ENCODE measurements around the gene ATL3. TPM values are rescaled to one million over a fixed set of nuclear protein-coding genes. Genes with fewer than 3 reads are reported as not detected.
"Not testable (repeated sequence)": the region's sequence is repeated elsewhere in the genome, so short reads cannot be mapped to it uniquely, and the experiment has no call there.

Gene ATL3
- total and polyA plus RNA-seq, 8 donors, result 5.7 to 99.3 (median 23.7) TPM

GRCh38 chr11:63629426-63629825, 41.8 kb downstream of the ATL3 start:
- H3K4me3 ChIP-seq, result no peak overlapping the region
- 93 to 98% (median 96%) methylated on average over 3 of the region's 3 CpGs for WGBS, 5 donors
- H3K9me3 ChIP-seq, result no peaks in the 10 kb centered on the region
- DNase-seq, result no peak
- H3K4me1 ChIP-seq, result peaks cover 6 to 35% (median 18%) of the 10 kb centered on the region in 4 donors
- intact Hi-C loops (cut with DNase I; ENCODE audit: low total_unique reads), result no loop called here
- peaks cover 40 to 68% (median 64%) of the 10 kb centered on the region in 4 donors for H3K36me3 ChIP-seq
- TF ChIP-seq EP300 (IDR thresholded peaks at IDR 0.05) (no peak), POLR2AphosphoS5 (IDR thresholded peaks at IDR 0.05) (no peak), POLR2A (IDR thresholded peaks at IDR 0.05) (no peak), CTCF (IDR thresholded peaks at IDR 0.05) (no peak)
- H3K27me3 ChIP-seq, result no peaks in the 10 kb centered on the region
- H3K27ac ChIP-seq, result no peak overlapping the region

- intact Hi-C loops (cut with DNase I; ENCODE audit: low total_unique reads), result no loop called here
- peaks cover 3 to 11% (median 10%) of the 10 kb centered on the region in 4 donors for H3K36me3 ChIP-seq
- H3K4me3 ChIP-seq, result no peak overlapping the region
- no peak for DNase-seq
- H3K9me3 ChIP-seq, result no peaks in the 10 kb centered on the region
- TF ChIP-seq POLR2A (IDR thresholded peaks at IDR 0.05), result no peak
- no peak for TF ChIP-seq POLR2AphosphoS5 (IDR thresholded peaks at IDR 0.05)
- no peak for TF ChIP-seq CTCF (IDR thresholded peaks at IDR 0.05)
- no peak for TF ChIP-seq EP300 (IDR thresholded peaks at IDR 0.05)
- WGBS, 5 donors, result 48 to 58% (median 52%) methylated on average over 7 of the region's 7 CpGs
- H3K27me3 ChIP-seq, result no peaks in the 10 kb centered on the region
- peak overlapping the region in 2 of 5 donors; percentile 14 to 50 for H3K27ac ChIP-seq
- peaks cover 13 to 56% (median 35%) of the 10 kb centered on the region in 4 donors for H3K4me1 ChIP-seq
These were observed 47.5 kb downstream of the ATL3 start for GRCh38 chr11:63623513-63624140.

- 23 to 31% (median 28%) methylated on average over 2 of the region's 2 CpGs for WGBS, 5 donors
- H3K27me3 ChIP-seq, result no peaks in the 10 kb centered on the region
- H3K4me1 ChIP-seq, result peaks cover 2 to 47% (median 31%) of the 10 kb centered on the region in 4 donors
- H3K9me3 ChIP-seq, result no peaks in the 10 kb centered on the region
- H3K36me3 ChIP-seq, result no peaks in the 10 kb centered on the region
- TF ChIP-seq POLR2AphosphoS5 (IDR thresholded peaks at IDR 0.05) (peak in 1 of 3 donors; percentile 57), EP300 (IDR thresholded peaks at IDR 0.05) (no peak)
- no peak overlapping the region for H3K4me3 ChIP-seq
- intact Hi-C loops (cut with DNase I; ENCODE audit: low total_unique reads), result no loop called here
- peak overlapping the region in 1 of 5 donors; percentile 14 for H3K27ac ChIP-seq
- DNase-seq, result peak; percentile 42 to 47
These were observed 48.9 kb downstream of the ATL3 start for GRCh38 chr11:63622323-63622722.

GRCh38 chr11:63621071-63621470, 50.1 kb downstream of the ATL3 start:
- Histone ChIP-seq H3K27me3 (no peaks in the 10 kb centered on the region), H3K36me3 (no peaks in the 10 kb centered on the region), H3K4me1 (peaks cover 0 to 41% (median 27%) of the 10 kb centered on the region in 4 donors), H3K27ac (peak overlapping the region in 3 of 5 donors; percentile 7 to 34 (median 27)), H3K4me3 (no peak overlapping the region), H3K9me3 (no peaks in the 10 kb centered on the region)
- 63 to 92% (median 76%) methylated on average over 1 of the region's 1 CpG for WGBS, 5 donors
- intact Hi-C loops (cut with DNase I; ENCODE audit: low total_unique reads), result no loop called here
- DNase-seq, result peak in 1 of 2 donors; percentile 34
- no peak for TF ChIP-seq CTCF (IDR thresholded peaks at IDR 0.05)
- no peak for TF ChIP-seq POLR2A (IDR thresholded peaks at IDR 0.05)
- no peak for TF ChIP-seq POLR2AphosphoS5 (IDR thresholded peaks at IDR 0.05)
- TF ChIP-seq EP300 (IDR thresholded peaks at IDR 0.05), result no peak

- H3K36me3 ChIP-seq, result no peaks in the 10 kb centered on the region
- H3K4me1 ChIP-seq, result peaks cover 0 to 41% (median 27%) of the 10 kb centered on the region in 4 donors
- peak overlapping the region in 2 of 5 donors; percentile 27 to 48 for H3K27ac ChIP-seq
- intact Hi-C loops (cut with DNase I; ENCODE audit: low total_unique reads), result no loop called here
- H3K9me3 ChIP-seq, result no peaks in the 10 kb centered on the region
- DNase-seq, result no peak
- H3K4me3 ChIP-seq, result no peak overlapping the region
- 18 to 54% (median 40%) methylated on average over 6 of the region's 6 CpGs for WGBS, 5 donors
- no peaks in the 10 kb centered on the region for H3K27me3 ChIP-seq
- no peak for TF ChIP-seq EP300 (IDR thresholded peaks at IDR 0.05)
- TF ChIP-seq POLR2A (IDR thresholded peaks at IDR 0.05), result no peak
- TF ChIP-seq CTCF (IDR thresholded peaks at IDR 0.05), result no peak
- no peak for TF ChIP-seq POLR2AphosphoS5 (IDR thresholded peaks at IDR 0.05)
These were observed 51.2 kb downstream of the ATL3 start for GRCh38 chr11:63619967-63620366.

- H3K9me3 ChIP-seq; intact Hi-C loops (cut with DNase I; ENCODE audit: low total_unique reads); DNase-seq; H3K27ac ChIP-seq; H3K27me3 ChIP-seq; H3K36me3 ChIP-seq; H3K4me3 ChIP-seq: not testable (repeated sequence)
- 91 to 97% (median 94%) methylated on average over 5 of the region's 5 CpGs for WGBS, 5 donors
- peaks cover 0 to 32% (median 22%) of the 10 kb centered on the region in 4 donors for H3K4me1 ChIP-seq
These were observed 53.5 kb downstream of the ATL3 start for GRCh38 chr11:63617686-63618085.

Measured in stomach (tissue), 9 donors.